ENCODE data around the gene PSMB11.

Gene PSMB11

DNA sequence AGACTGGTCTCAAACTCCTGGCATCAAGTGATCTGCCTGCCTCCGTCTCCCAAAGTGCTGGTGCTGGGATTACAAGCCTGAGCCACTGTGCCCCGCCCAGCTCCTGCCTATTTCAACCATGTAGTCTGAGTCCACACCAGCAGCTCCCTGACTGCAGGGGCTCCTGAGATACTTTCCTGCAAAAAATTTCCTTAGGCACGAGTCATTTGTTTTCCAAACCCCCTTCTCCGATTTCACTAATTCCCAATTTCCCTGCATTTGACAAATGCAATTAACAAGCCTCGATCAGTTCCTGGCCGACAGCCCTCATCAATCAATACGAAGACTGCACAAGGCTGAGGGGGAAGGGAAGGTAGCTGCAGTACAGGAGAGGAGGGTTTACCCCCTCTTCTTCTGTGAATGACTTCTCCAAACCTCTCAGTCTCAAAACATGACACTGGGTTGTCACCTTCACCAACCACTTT, 17.4 kb upstream of the PSMB11 start:
- TF ChIP-seq, protein P1, sequence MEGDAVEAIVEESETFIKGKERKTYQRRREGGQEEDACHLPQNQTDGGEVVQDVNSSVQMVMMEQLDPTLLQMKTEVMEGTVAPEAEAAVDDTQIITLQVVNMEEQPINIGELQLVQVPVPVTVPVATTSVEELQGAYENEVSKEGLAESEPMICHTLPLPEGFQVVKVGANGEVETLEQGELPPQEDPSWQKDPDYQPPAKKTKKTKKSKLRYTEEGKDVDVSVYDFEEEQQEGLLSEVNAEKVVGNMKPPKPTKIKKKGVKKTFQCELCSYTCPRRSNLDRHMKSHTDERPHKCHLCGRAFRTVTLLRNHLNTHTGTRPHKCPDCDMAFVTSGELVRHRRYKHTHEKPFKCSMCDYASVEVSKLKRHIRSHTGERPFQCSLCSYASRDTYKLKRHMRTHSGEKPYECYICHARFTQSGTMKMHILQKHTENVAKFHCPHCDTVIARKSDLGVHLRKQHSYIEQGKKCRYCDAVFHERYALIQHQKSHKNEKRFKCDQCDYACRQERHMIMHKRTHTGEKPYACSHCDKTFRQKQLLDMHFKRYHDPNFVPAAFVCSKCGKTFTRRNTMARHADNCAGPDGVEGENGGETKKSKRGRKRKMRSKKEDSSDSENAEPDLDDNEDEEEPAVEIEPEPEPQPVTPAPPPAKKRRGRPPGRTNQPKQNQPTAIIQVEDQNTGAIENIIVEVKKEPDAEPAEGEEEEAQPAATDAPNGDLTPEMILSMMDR (IDR thresholded peaks at IDR 0.05; ENCODE audit: low read depth, low read length): no peak
- DNase-seq (ENCODE audit: extremely low read depth, low read depth): no peak

DNA sequence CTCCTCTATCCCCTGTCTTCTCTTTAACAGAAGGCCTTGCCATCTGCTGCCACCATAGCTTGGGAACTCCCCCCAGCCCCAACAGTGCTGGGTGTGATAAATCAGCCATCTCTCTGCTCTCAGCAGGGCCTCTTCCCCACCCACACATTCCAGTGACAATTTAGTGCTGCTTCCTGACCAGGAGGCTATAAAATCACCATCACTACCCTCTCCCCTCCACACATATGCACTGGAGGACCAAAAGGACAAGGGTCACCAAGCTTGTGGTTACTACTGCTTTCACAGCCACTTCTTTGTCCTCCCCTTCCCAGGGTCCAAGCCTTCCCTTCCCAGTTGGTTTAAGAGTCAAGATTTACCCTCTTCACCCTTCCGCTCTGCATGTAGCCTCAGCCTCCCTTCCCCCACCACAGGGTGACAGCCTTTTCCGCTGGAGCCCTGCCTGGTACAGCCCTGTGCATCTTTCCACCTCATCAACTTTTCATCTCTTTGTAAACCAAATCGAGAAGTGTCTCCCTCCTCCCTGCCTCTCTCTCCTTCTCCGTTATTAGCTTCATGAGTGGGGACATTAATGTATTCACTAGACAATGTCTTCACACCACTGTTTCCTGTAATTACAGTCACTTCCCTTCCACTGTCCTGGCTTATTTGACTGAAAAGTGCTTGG, 16.7 kb upstream of the PSMB11 start:
- no peak for DNase-seq (ENCODE audit: extremely low read depth, low read depth)

GRCh38 chr14:23028799-23029198, 13.2 kb upstream of the PSMB11 start:
- DNase-seq (ENCODE audit: extremely low read depth, low read depth): no peak
- TF ChIP-seq, protein P1 (IDR thresholded peaks at IDR 0.05; ENCODE audit: low read depth, low read length): no peak

More for the DNA sequence above, 16.7 kb upstream of the PSMB11 start:
- TF ChIP-seq, protein P1 (IDR thresholded peaks at IDR 0.05; ENCODE audit: low read depth, low read length): no peak

- no peak for DNase-seq (ENCODE audit: extremely low read depth, low read depth)
- TF ChIP-seq, protein P1 (IDR thresholded peaks at IDR 0.05; ENCODE audit: low read depth, low read length): no peak
Measured at GRCh38 chr14:23030936-23031335, 11.1 kb upstream of the PSMB11 start.

- TF ChIP-seq, protein P1 (IDR thresholded peaks at IDR 0.05; ENCODE audit: low read depth, low read length): no peak
- DNase-seq (ENCODE audit: extremely low read depth, low read depth): no peak
Measured at GRCh38 chr14:23033251-23033727, 8.7 kb upstream of the PSMB11 start.

- TF ChIP-seq, protein P1 (IDR thresholded peaks at IDR 0.05; ENCODE audit: low read depth, low read length): no peak
- no peak for DNase-seq (ENCODE audit: extremely low read depth, low read depth)
Measured at GRCh38 chr14:23033801-23034497, 8.1 kb upstream of the PSMB11 start.
